COLO668 (cell line): Measurements from ENCODE around the gene AGPAT3.

Experiments
- DNase-seq: peaks from one replicate; lab custom pipeline; 2025; ENCODE audit not compliant: unreplicated experiment; lab: John Stamatoyannopoulos, UW

The AGPAT3 gene

DNA sequence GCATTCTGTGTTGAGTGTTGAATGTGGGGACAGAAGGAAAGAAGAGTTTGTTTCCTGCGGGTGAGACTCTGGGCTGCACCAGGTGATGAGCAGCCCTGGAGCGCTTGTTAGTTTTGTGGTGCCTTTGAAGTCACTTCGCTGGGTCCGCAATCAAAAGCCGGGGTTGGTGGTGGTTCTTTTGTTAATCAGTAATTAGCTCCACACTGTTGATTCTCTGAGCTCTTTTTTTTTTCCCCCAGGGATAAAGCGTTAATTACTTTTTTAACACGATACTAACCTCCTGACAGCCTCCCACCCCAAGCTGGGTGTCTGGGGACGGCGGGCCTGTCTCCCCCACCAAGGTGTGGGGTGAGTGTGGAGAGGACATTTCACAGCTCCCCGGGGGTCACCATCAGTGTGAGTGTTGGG, 56.6 kb downstream of the AGPAT3 start:
- DNase-seq: peak; percentile 24

DNA sequence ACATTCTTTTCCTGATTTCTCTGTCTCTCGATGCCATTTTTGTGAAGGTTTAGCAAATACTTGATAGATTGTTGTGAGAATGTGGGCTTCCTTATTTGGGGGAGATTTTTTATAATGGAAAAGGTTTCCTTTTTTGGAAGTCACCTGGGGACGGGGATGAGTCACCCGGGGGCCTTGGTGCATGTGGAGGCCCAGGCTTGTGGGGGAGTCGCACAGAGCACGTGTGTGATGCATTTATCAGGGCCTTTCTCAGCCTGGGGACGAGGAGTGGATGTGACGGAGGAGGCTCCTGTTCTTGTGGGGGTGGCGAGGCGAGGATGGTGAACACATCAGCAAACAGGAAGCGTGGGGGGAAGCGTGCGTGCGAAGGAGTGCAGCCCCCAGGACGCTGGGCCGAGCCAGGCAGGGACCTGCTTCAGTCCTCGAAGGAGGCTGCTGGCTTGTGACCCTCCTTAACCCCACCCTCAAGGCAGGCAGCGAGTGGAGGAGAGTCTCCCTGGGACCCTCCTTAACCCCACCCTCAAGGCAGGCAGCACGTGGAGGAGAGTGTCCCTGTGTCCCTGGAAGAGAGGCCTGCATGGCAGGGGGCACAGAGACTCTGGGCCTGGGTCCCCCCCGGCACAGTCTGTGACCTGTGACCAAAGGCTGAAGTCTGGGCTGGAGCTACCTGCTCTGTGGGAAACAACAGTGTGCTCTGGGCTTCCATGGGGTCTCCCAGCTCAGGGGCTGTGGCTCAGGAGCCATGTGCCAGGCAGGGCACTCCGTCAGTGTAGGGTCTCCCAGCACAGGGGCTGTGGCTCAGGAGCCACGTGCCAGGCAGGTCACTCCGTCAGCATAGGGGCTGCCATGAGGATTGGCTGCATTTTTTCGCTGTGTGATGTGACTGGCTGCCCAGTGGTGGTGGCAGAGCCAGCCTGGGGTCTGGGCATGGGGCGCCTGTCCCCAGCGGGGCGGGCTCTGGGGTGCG, 57.2 kb downstream of the AGPAT3 start:
- no peak for DNase-seq

DNA sequence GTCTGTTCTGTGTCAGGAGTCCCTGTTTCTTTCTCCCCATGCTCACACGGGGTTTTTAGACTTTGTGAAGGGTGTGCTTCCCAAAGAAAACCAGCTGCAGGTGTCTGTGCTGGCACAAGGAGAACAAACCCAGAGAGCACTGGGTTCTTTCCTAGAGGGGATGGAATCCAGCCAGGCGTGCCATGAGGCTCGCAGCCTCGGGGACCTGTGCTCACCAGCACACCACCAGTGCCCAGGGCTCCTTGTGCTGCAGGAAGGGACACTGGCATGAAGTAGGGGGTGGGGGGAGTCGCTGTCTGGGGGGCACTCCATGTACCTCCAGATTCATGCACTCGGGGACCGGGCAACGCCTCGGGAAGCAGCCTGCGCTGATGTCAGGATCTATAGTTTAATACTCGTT, 57.9 kb downstream of the AGPAT3 start:
- no peak for DNase-seq

DNA sequence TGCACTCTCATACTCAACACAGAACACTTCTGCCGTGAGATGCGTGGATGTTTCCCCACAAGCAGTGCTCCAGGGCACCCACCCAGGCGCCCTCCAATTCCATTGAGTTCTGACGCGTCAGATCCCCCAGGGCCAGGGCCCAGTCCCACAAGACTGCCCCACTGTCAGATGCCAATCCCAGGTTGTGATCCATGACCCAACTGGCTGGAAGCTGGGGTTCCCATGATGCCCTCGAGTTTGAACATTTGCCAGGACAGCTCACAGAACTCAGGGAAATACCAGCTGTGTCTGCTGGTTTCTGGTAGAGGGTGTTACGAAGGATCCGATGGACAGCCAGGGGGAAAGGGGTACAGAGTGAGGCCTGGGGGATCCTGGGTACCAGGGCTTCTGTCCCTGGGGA, 58.4 kb downstream of the AGPAT3 start:
- no peak for DNase-seq

DNA sequence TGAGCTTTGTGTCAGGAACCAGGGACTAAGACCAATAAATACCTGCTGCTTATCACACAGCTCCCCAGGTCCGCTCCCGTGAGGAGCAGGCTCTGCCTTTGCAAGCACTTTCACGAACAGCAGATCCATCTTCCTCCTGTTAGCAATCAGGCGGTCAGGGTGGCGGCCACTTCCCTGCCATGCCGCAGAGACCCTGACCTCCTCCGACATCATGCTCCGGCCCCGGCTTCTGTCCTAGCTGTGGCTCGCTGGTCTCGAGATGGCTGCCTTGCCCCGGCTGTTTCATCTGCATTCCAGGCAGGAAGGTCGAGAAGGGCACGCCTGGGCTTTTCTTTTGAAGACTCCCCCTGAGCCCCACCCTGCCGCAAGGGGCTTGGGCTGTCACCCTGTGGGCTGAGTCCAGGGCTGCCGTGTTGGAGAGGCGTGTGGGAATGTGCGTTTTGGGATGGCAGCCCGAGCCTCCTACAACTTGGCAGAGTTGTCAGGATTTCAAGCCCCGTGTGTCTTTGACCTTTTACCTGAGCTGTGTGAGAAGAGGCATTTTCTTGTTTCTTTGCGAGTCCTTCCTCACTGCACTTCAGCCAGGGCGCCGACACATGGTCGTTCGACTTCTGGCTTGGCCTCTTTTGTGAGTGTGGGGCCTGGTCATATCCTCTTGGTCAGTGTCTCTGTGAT, 59.5 kb downstream of the AGPAT3 start:
- DNase-seq: no peak

DNA sequence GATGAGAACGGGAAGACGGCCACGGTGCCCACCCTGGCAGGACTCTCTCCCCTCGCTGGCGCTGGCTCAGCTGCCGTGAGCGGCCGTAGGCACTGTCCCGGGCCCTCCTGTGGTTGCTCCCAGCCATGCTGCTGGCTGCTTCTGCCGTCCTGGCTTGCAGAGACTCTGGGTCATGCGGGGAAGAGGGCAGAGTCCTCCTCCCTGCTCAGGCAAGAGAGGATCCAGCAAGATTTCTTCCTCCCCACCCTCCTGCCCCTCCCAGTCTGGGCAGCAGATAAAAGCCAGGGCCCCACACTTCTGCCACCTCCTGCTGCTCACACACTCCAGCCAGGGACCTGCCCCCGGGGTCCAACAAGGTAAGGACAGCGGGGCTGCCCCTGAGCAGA, 60.1 kb downstream of the AGPAT3 start:
- DNase-seq: no peak

DNA sequence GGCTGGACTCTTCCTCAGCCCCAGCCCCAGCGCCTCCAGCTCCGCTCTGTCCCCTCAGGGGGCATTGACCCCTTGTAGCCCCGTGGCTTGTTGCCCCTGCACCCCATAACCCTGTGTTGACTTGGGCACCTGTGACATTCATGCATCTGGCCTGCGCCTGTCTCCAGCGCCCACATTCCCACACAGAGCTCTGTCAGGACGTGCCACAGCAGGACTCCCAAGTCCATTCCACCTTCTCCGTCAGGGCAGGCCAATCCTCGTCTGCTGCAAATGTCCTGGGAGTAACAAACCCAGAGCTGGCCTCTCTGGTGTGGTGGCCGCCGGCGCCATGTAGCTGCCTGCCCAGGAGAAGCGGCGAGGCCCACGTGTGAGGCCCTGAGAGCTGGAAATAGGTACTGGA, 60.6 kb downstream of the AGPAT3 start:
- no peak for DNase-seq

DNA sequence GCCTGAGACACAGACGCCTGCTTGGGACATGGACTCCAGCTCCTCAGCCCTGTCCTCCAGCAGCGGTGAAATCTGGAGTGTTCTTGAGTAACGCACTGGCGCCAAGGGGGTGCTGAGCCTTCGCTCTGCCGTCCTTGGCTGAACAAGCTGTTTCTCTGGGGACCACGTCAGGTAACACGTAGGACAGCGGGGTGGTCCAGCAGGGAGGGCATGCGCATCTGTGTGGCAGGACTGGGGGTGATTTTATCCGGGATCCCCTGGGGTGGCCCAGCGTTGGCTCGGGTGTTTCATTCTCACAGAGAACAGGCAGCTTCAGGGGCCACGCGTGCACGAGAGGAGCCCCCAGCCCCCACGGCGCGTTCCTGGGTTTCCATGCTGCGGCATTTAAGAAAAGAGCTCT, 61.2 kb downstream of the AGPAT3 start:
- DNase-seq: no peak

DNA sequence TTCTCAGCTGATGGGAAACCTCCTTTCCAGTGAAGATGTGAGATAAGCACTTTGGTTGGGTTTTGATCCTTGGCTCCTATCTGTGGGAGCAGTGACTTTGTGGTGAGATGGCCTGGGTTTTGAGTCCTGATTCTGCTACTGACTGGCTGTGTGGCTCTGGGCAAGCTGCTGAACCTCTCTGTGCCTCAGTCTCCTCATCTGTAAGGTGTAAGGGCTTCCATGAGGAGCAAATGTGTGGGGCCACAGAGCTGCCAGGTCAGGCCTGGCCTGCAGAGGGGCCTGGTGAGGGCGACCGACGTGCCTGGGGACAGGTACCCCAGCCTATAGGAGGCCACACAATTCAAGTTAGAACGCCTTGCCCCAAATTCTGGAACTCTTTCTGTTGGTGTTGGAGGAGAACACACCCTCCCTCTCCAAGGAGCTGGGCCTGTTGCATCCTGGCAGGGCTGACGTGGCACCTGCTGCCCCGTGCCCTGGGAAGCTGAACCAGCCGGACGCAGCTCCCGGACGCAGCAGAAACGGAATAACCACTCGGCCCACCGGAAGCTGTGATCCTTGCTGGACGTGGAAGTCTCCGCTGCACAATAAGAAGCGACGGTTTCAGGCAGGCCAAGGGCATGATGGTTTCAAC, 62.7 kb downstream of the AGPAT3 start:
- no peak for DNase-seq

DNA sequence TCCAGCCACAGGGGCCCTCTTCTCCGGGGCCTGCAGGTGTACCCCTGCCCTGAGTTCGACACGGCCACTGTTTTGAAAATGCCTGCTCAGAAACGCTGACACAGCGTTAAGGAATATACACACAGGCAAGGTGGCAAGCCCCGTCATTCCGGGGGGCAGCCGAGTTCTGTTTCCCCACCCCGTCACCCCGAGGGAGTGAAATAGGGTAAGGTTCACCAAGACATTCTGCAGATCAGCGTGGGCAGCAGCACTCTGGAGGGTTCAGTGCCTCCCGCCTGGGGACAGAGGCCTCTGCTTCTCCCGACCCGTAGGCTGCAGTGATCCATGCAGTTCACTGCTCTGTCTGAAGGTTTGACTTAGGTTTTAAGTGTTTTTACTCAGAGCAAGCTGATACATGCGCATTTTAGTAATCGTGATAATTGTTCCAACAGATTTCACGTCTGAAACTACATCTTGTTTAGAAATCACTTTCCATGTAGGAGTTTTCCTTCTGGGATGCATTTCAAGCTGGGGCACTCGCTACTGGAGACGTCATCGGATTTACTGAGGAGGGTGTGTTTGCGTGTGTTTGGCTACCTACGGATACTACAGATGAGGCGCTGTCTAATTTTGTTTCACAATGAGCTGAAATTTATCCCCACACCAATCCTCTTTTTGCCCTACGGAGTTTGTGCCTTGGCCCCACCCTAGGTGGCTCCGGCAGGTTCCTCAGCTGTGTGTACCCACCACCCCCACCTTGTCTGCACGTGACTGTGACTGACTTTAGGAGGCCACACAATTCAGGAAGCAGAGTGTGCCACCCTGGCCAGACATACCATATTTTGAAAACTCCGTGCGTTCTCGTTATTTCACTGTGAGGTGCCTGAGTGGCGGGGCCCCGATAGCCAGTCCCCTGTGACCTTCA, 63.5 kb downstream of the AGPAT3 start:
- no peak for DNase-seq

DNA sequence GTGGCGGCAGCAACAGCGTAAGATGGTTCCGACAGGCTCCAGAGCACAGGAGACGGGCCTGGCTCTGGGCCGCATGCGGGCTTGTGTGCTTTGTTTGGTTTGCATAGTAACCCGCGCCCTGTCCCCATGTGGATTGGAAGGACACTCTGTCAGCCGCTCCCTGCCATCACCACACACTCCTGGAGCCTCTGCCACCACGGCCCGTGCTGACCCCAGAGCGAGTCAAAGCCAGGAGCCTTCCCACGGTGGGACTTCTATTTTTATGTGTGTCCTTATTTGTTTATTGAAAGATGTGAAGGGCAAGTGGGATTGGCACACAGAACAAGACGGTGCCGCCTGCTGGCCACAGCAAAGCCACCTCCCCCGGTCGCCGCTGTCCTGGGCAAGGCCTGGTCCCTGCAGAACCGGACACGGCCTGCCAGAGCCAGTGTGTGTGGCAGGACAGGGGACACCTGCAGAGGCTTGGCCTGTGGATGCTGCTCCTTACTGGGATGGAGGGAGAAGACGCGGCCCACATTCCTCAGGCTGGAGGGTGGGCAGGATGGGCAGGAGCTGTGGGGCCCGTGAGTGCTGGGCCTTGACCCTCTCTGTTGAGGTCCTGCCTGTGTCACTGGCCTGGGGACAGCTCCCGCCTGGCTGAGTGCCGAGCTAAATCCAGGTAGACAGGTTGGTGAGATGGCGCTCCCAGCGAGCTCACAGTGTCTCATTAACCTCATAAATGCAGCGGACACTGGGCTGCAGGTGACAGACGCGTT, 64.4 kb downstream of the AGPAT3 start:
- DNase-seq: no peak

DNA sequence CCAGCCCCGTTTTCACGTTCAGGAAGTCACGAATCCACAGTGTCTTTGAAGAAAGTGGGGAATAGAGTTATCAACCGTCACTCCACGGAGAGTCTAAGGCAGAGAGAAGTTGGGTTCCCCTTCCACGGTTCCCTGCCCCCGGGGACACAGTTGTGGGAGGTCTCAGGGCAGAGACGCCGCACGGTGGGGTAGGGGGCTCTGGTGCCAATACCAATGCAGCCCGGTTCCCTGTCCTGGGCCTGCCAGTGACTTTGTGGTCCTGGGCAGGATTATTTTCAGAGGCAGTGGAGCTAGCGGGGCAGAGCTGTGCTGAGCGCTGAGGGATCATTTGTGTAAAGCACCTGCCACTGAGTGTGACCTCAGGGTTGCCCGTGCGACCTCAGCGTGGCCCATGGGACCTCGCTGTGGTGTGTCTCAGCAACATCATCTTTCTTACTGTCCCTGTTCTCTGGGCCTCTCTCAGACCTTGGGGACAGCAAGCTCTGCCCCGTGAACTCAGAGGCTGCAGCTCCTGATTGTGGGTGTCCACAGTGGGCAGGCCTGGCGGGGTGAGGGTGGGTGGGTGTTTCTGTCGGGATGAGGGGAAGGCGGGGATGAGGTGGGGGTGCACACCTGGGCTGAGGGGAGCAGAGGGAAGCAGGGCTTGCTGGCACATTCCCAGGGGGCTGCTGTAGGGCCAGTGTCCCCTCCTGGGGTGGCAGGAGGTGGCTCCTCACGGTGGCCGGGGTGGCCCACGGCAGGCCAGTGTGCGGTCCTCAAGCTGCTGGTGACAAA, 65.2 kb downstream of the AGPAT3 start:
- DNase-seq: no peak

DNA sequence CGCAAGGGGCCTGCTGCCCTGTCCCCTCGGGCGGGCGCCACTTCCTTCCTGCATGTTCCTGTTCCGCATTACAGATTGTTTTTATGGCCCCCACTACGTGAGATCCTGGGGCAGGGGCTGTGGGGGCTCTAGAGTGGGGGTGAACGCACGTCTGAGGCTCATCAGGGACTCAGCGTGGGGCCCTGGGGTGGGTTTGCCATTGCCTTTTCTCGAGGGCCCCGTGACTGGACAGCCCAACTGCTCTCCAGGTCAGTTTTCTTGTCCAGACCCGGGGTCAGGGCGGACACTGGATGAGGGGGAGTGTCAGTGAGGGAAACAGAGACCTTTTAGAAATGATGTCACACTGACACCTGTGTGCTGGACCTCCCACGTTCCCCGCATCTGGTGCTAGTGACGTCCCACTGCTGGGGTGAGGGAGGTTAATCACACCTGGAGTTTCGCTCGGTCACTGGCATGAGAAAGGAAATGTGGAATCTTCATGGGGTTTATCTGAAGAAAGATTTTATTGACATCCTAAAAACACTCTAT, 65.9 kb downstream of the AGPAT3 start:
- DNase-seq: no peak

DNA sequence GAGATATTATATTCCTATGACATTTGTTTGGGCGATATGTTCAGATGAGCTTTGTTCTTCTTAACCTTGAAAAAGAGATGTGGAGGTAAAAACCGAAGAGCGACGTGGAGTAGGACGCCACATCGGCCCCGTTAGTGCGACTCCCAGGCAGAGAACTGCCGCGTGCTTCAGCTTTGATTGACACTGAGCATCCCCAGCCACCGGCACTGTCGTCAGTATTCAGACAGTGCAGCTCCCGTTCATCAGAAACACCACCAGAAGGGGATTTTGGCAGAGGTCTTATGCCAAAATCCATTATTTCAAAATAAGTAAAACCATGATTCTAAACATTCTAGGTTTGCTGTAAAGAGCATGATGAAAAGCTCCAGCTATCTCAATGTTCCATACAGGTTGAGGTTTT, 66.5 kb downstream of the AGPAT3 start:
- DNase-seq: no peak

DNA sequence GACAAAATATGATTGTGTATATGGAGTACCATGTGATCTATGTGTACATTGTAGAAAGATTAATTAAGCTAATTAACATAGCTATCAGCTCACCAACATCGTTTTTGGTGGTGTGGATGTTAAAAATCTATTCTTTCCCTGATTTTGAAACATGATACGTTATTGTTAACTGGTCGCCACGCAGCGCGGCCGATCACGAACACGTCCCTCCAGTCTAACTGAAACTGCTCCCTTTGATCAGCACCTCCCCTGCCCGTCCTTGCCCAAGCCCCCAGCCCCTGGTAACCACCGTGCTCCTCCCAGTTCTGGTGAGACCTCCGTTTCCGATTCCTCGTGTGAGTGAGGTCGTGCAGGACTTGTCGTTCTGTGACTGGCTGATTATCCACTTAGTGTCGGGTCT, 67.0 kb downstream of the AGPAT3 start:
- no peak for DNase-seq

DNA sequence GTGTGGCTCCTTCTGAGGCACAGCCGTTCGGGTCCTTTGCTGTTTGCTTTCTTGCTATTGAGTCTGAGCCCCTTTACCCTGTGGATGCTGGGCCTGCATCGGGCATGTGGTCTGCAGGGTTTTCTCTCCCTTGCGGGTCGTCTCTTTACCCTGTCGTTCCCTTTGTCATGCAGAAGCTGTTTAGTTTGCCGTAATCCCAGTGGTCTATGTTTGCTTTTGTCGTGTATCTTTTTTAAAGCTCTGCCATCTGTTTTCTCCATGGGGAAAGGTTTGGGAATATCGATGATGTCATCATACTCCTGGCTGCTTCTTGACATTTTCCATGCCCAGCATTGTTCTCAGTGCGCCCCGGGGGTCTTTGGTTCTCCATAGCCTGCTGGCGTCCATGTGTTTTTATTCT, 68.2 kb downstream of the AGPAT3 start:
- no peak for DNase-seq

DNA sequence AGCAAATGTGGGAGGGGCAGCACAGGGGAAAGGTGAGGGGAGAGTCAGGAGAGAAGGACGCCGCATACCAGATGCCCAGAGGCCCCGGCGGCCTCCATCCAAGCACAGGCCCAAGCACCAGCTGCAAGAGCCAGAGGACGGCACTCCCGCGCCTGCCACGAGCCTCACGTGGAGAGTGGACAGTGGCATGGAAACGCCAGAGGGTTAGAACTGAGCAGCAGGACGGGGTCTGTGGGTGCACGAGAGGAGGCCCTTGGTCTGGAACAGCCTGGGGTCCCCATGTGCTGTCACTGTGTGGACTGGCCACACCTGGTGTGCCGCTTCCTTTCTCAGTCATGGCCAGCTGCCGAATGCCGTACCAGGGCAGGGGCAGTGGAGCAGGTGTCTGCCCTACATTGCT, 68.7 kb downstream of the AGPAT3 start:
- DNase-seq: no peak

DNA sequence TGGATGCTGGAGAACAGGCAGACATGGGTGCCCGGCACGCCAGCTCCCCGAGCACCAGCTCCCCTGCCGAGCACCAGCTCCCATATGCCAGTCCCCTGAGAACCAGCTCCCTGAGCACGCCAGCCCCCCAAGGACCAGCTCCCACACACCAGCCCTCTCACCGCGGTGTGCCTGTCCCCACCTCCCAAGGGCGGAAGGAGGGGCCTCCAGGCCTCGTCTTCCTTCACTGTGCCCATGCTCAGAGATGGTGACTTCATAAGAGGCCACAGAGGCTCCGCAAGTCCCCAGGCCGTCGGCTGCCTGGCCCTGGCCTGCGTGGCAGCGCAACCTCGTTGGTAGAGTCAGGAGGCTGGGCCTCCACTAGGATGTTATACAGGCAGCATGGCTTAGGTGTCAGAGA, 69.1 kb downstream of the AGPAT3 start:
- no peak for DNase-seq
